Stimulated activated CD4-positive, alpha-beta T cell treated with anti-CD3 and anti-CD28 coated beads, Interleukin-2, amount 100 ng/mL, for 4 hours (primary cell): Measurements from ENCODE around the gene FAM3C.
"Not testable (repeated sequence)": the region's sequence is repeated elsewhere in the genome, so short reads cannot be mapped to it uniquely, and the experiment has no call there.

Experiments used
- DNase-seq: peaks from one replicate; pipeline ENCODE4 v3.0.0-alpha.2; 2020; ENCODE audit warnings: low read depth

Gene FAM3C

GRCh38 chr7:121330053-121330833, 65.9 kb downstream of the FAM3C start:
- no peak for DNase-seq

- no peak for DNase-seq
Measured at GRCh38 chr7:121329191-121330052, 66.7 kb downstream of the FAM3C start.

GRCh38 chr7:121328508-121329190, 67.5 kb downstream of the FAM3C start, which contains the start of gene WNT16:
WNT16 (plus strand) TSS chr7:121329000; CDS start chr7:121329293, 293 bp downstream.
- DNase-seq: no peak

GRCh38 chr7:121327671-121328070, 68.4 kb downstream of the FAM3C start:
- no peak for DNase-seq

GRCh38 chr7:121323515-121324302, 72.4 kb downstream of the FAM3C start:
- no peak for DNase-seq

GRCh38 chr7:121322460-121322859, 73.6 kb downstream of the FAM3C start:
- DNase-seq: no peak

GRCh38 chr7:121315170-121315569, 80.9 kb downstream of the FAM3C start:
- DNase-seq: not testable (repeated sequence)

- DNase-seq: no peak
Measured at GRCh38 chr7:121313793-121314676, 82.1 kb downstream of the FAM3C start.

- DNase-seq: no peak
Measured at GRCh38 chr7:121313220-121313792, 82.8 kb downstream of the FAM3C start.

- no peak for DNase-seq
Measured at GRCh38 chr7:121307021-121307574, 89.0 kb downstream of the FAM3C start.

GRCh38 chr7:121306565-121306964, 89.5 kb downstream of the FAM3C start:
- no peak for DNase-seq

- no peak for DNase-seq
Measured at GRCh38 chr7:121305109-121305508, 91.0 kb downstream of the FAM3C start.

- DNase-seq: no peak
Measured at GRCh38 chr7:121304102-121304658, 91.9 kb downstream of the FAM3C start.

GRCh38 chr7:121303422-121304101, 92.5 kb downstream of the FAM3C start:
- no peak for DNase-seq

GRCh38 chr7:121302214-121302745, 93.8 kb downstream of the FAM3C start:
- DNase-seq: no peak

GRCh38 chr7:121301446-121302213, 94.5 kb downstream of the FAM3C start:
- DNase-seq: no peak

GRCh38 chr7:121300685-121301420, 95.3 kb downstream of the FAM3C start:
- DNase-seq: no peak
